Hematopoietic multipotent progenitor cell (in vitro differentiated cells): ENCODE measurements around the gene KIRREL3. TPM values are rescaled to one million over a fixed set of nuclear protein-coding genes. Genes with fewer than 3 reads are reported as not detected.
A peak's percentile ranks its signal among the peaks of the same experiment; 100 is the strongest.

Experiments
- DNase-seq, 3 donors: peaks; one replicate each; pipeline ENCODE4 v3.0.0-alpha.2; 2011 to 2015; ENCODE audit warnings: low read depth in 2 of 3, low spot score in 2 of 3
- total RNA-seq: library from RNA; depleted of rRNA; stranded (reverse); fragments of >200 nt; gene quantifications from one replicate; pipeline ENCODE4 v1.2.3, GENCODE V29; 2012

The KIRREL3 gene
- total RNA-seq, 1 donor: not detected

GRCh38 chr11:126418887-126419286 is 581.7 kb downstream of the KIRREL3 start:
- DNase-seq: no peak

DNA sequence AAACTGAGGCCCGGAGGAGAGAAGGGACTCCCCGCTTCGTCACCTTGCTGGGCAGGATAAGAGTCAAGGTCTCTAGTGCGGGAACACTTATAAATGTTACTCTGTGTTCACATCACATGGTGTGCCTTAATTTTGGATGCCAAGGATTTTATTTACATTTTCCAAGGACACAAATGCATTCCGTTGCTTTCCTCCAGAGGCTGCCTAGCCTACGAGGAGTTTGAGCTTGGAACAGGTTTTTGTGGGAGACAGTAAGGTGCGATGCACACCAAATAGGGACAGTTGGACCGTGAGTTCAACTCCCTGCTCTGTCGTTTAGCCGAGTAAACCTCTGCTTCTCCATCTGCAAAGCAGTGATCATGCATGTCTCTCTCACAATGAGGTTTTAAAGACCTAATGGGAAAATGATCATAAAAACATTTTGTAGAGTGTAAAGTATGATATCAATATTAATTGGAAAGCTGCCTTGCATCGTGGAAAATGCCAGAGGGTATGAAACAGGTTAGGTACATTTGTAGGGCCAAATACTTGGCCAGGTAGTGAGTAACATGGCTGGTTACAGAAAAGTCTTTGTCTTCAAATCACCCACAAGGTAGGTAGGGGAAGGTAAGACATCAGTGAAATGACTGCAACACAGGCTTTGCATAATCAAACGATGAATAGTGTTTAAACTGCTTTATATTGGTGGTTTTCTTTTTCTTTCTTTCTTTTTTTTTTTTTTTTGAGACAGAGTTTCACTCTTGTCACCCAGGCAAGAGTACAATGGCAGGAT is 583.3 kb downstream of the KIRREL3 start:
- DNase-seq: no peak

- peak; percentile 28 to 85 (median 84) for DNase-seq
These were observed 584.0 kb downstream of the KIRREL3 start for GRCh38 chr11:126416542-126417090.

DNA sequence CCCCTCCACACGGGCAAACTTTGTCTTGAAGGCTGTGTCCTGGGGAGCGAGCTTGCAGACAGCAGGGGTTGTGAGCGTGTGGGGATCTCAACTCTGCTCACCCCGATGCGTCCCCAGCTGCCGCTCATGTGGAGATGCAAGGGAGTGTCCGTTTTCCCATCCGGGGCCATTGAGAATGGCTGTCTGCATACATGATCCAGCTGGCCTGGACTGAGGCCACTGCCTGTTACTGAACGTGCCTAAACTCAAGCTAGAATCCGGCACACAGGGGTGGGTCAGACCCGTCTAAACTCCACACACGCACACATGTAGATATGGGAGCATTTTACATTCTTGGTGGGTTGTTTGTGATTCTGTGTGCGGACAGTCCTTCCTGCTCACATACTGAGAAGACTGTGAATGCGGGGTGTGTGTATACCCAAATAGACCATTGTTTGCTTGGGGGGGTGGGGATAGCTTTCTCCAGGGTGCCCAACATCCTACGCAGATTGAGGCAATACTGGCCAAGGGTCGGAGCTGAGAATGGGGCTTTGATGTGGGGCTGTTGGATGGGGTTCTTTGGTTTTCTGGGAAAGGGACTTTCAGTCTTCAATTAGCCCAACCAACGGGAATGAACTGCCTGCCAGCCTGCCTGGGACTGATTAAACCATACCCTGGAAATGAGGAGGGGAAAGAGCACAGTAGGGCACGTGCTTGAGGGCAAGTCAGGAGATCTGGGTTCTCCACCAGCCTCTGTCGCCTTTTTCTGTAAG is 584.7 kb downstream of the KIRREL3 start:
- DNase-seq: no peak

DNA sequence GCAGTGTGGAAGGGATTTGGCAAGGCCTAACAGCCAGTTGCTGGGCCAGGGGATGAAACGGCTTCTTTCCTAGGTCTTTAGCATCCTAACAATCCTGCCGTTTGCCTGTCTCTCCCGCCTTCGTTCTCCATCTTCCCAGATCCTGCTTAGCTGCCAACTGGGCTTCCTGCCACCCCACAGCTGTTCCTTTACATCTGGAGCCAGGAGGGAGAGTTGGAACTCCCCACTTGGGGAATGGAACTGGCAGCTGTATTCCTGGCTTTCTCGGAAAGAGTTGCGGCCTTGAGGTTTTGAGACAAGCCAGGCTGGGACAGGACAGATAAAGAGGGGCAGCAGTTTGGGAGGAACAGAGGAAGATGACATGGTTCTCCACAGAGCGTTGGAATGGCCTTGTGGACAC is 585.4 kb downstream of the KIRREL3 start:
- DNase-seq: no peak

- no peak for DNase-seq
These were observed 586.0 kb downstream of the KIRREL3 start for GRCh38 chr11:126414615-126415014.

DNA sequence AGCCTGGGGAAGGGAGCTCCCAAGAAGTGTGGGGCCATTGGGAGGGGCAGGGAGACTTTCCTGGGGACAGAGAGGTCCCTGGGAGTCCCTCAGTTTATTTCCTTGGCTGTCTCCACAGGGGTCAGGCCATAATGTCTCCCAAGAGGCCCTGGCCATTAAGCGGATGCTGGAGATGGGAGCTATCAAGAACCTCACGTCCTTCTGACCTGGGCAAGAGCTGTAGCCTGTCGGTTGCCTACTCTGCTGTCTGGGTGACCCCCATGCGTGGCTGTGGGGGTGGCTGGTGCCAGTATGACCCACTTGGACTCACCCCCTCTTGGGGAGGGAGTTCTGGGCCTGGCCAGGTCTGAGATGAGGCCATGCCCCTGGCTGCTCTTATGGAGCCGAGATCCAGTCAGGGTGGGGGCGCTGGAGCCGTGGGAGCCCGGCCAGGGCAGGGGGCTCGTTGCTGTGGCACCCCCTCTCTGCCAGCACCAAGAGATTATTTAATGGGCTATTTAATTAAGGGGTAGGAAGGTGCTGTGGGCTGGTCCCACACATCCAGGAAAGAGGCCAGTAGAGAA is 586.6 kb downstream of the KIRREL3 start:
- DNase-seq: no peak

DNA sequence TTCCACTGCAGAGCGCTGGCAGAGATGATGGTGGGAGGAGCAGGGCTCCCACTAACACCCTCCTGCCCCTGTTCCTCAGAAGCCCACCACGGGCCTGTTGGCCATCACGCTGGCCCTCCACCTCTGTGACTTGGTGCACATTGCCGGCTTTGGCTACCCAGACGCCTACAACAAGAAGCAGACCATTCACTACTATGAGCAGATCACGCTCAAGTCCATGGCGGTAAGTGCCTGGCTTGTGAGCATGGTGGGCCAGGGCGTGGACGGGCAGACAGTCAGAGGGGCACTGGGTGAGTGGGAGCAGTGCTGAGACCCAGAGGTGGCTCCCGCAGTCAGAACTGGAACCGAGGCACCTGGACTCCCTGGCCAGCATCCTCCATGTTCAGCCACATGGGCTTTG is 587.1 kb downstream of the KIRREL3 start:
- DNase-seq: no peak

DNA sequence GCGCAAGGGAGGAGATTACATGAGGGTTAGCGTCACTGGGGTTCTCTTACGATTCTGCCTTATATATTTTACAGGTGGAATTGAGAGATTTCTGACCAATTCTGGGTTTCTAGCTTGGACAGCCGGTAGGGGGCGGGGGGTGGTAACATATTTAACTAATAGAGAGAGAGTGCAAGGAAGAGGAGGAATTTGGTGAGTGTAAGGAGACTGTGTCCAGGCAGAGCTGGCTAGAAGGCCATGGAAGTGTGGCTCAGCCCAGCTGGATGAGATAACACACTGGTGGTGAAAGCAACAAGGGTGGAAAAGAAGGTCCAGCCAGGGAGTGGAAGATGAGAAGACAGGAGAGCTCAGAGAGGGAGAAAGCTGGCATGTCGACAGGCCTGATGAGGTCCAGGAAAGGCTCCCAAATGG is 588.6 kb downstream of the KIRREL3 start:
- DNase-seq: no peak

DNA sequence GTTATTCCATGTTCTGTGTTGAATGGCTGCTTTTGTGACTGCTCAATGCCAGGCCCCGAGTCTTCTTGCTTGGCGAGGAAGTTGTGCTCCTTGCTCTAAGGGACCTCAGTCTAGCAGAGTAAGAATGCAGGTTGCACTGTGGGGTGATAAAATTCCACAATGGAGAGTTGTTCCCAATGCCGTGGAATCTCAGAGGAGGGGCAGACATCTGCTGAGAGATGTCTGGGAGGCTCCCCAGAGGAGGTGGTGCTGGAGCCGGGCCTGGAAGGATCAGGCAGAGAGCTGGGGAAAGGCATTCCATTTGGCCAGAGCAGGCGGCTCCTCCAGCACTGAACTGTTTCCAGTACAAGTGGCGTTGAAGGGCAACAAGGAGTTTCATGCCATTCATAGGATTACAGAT is 589.9 kb downstream of the KIRREL3 start:
- no peak for DNase-seq

GRCh38 chr11:126409620-126409985 is 591.0 kb downstream of the KIRREL3 start:
- no peak for DNase-seq

GRCh38 chr11:126408901-126409619 is 591.5 kb downstream of the KIRREL3 start:
- no peak for DNase-seq

GRCh38 chr11:126408496-126408895 is 592.1 kb downstream of the KIRREL3 start:
- no peak for DNase-seq

- no peak for DNase-seq
These were observed 592.8 kb downstream of the KIRREL3 start for GRCh38 chr11:126407682-126408288.

DNA sequence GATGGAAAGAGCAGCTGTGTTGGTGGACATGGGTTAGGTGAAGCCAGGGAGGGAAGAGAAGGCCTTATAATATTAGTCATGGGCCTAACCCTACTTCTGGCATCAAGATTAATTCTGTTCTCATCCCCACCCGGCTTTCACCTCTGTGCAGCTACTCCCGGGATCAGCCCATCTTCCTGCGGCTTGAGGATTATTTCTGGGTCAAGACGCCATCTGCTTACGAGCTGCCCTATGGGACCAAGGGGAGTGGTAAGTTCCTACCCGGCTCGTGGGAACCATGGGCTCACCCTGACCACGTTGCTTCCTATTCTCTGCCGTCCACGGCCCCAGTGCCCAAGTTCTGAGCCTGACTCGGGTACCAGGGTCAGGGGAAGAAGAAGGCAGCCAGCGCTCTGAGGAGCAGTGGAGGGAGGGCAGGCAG is 593.5 kb downstream of the KIRREL3 start:
- no peak for DNase-seq

- no peak for DNase-seq
These were observed 594.2 kb downstream of the KIRREL3 start for GRCh38 chr11:126406368-126406767.

DNA sequence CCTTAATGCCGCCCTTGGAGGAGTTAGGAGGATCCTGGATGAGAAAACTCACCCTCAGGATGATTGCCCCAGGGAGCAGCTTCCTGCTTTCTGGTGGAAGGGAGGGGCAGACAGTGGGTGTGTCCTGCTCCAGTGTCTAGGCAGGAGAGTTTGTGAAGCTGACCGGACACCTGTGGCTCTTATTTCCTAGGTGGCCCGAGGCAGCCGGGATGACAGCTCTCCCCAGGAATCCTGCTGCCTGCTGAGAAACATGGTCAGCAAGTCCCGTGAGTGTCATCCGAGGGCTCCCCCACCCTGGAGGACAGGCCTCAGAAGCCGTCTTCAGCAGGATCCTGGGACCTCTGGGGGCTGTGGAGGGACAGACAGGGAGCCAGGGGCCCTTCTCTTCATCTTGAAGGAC is 594.7 kb downstream of the KIRREL3 start:
- no peak for DNase-seq

DNA sequence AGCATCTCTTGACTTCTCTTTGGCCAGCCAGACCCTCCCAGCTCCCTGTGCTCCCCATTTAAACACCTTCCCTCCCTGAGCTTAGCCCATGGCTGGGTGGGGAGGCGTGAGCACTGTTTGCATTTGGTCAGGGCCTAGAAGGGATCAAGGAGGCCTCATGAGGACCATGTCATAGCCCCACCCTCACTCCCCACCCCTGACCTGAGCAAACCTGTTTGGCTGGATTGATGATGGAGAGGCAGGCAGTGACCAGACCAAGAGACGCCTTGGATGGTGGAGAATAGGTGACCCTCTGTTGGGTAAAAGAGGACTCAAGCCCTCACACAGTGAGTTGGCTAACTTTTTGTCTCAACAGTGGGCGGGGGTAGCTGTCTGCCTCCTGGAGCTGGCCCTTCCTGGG is 595.2 kb downstream of the KIRREL3 start:
- DNase-seq: no peak

DNA sequence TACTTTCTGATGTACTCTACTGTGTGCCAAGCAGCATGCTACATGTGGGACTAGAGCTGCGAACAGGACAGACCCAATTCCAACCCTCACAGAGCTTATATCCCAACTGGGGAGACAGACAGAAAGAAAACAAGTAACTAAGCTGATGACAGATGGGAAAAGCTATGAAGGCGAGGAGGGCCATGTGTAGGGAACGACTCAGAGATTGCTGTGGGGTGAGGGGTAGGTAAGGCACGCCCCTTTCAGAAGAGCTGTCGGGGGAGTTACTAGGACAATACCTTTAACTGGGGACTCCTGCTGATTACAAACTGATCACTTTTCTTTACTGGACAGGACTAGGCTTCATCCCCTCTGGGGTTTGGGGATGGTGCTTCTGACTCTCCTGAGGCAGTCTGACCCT is 596.2 kb downstream of the KIRREL3 start:
- no peak for DNase-seq

DNA sequence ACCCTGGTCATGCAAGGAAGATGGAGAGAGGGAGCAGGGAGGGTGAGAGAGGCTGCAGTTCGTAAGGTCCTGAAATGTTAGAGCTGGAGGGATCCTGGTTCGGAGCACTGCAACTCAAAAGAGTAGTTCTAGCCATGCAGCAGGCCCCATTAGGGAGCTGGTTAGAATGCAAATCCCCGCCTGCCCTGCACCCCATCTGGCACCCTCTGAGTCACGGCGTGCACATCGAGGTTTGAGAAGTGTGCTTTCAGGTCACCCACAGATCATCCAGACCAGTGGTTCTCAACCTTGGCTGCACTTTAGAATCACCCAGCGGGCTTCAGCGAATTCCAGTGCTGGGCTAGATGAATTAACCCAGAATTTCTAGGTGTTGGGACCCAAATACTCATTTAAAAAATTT is 596.9 kb downstream of the KIRREL3 start:
- no peak for DNase-seq
